GM12878 (cell line): ENCODE measurements around the gene VPS18.

Experiments used
- EZH2 ChIP-seq: IDR thresholded peaks from 2 replicates; pipeline ENCODE4 v1.6.1; 2012; ENCODE audit warnings: low read depth, mild to moderate bottlenecking, control low read depth, inconsistent platforms, low read length, borderline replicate concordance; ENCODE audit not compliant: control insufficient read depth
- IKZF1 ChIP-seq: fragments of 450-650 bp; conservative IDR thresholded peaks from 2 replicates; pipeline ENCODE4 v1.6.1; 2017; ENCODE audit warnings: antibody characterized with exemption, mild to moderate bottlenecking
- NFIC ChIP-seq: IDR thresholded peaks from 2 replicates; pipeline ENCODE4 v1.6.1; 2012; ENCODE audit warnings: low read depth, mild to moderate bottlenecking, inconsistent platforms, low read length, moderate library complexity
- NR2C2 ChIP-seq: IDR thresholded peaks from 2 replicates; pipeline ENCODE4 v1.6.1; 2011; ENCODE audit warnings: borderline replicate concordance, low read depth; ENCODE audit not compliant: control insufficient read depth, insufficient read length
- POLR2A ChIP-seq: IDR thresholded peaks from 2 replicates; pipeline ENCODE4 v1.6.1; 2011; ENCODE audit warnings: low read depth, mild to moderate bottlenecking, low read length
- RFX5 ChIP-seq: IDR thresholded peaks from 2 replicates; pipeline ENCODE4 v1.6.1; 2011; ENCODE audit warnings: low read depth, low read length, improper control_type of control experiment
- SP1 ChIP-seq: IDR thresholded peaks from one replicate; pipeline ENCODE4 v1.6.1; 2011; ENCODE audit warnings: low read depth, low read length
- TCF7 ChIP-seq: IDR thresholded peaks from 2 replicates; pipeline ENCODE4 v1.6.1; 2014; ENCODE audit warnings: antibody characterized with exemption, borderline replicate concordance
- TF ChIP-seq, protein P1 (sequence below), 3 experiments: IDR thresholded peaks in 2 of 3; conservative IDR thresholded peaks in 1 of 3; 2 replicates each; pipeline ENCODE4 v1.5.1; 2011; ENCODE audit warnings: low read depth in 3 of 3, low read length in 3 of 3, mild to moderate bottlenecking in 3 of 3, control low read depth in 2 of 3, moderate library complexity in 2 of 3, inconsistent platforms in 1 of 3, mixed read lengths in 1 of 3; ENCODE audit not compliant: control insufficient read depth in 2 of 3, insufficient read depth in 1 of 3; ENCODE audit errors: extremely low read depth in 1 of 3
- TF ChIP-seq, protein P2 (sequence below): IDR thresholded peaks from 2 replicates; pipeline ENCODE4 v1.6.1; 2012; ENCODE audit warnings: low read depth, low read length, improper control_type of control experiment

DNA sequence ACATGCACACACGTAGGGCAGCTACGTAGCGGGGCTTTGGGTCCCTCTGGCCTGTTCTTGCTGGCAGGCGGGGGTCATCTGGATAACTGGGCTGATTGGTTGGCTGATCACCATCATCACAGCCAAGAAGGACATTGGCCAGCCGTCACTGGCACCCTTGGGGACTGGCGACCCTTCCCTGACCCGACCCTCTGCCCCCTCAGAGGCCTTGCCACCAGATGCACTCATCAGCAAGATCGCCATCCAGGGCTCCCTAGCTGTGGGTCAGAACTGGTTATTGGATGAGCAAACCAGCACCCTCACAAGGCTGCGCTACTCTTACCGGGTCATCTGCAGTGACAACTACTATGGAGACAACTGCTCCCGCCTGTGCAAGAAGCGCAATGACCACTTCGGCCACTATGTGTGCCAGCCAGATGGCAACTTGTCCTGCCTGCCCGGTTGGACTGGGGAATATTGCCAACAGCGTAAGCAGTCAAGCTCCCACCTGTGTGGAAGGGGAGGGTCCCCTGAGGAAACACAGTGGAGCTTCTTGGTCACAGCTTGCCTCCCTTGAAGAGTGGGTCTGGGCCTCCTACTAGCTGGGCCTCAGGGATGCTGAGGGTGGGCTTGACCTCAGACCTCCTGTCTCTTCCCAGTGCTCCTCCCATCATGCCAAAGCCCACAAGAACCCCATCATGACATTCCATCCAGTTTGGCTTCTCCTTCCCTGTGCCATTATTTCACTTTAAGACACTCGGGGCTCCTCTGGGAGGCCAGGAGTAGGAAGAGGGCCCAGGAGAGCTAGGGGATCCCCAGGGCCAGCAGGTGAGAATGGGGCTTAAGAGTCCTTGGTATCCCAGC lies 37.3 kb downstream of the VPS18 start:
- TF ChIP-seq RFX5 (no peak), POLR2A (no peak), NR2C2 (no peak), TCF7 (no peak), NFIC (no peak), EZH2 (no peak), IKZF1 (no peak), SP1 (no peak)
- TF ChIP-seq, protein P1, sequence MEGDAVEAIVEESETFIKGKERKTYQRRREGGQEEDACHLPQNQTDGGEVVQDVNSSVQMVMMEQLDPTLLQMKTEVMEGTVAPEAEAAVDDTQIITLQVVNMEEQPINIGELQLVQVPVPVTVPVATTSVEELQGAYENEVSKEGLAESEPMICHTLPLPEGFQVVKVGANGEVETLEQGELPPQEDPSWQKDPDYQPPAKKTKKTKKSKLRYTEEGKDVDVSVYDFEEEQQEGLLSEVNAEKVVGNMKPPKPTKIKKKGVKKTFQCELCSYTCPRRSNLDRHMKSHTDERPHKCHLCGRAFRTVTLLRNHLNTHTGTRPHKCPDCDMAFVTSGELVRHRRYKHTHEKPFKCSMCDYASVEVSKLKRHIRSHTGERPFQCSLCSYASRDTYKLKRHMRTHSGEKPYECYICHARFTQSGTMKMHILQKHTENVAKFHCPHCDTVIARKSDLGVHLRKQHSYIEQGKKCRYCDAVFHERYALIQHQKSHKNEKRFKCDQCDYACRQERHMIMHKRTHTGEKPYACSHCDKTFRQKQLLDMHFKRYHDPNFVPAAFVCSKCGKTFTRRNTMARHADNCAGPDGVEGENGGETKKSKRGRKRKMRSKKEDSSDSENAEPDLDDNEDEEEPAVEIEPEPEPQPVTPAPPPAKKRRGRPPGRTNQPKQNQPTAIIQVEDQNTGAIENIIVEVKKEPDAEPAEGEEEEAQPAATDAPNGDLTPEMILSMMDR (IDR thresholded peaks at IDR 0.05 in 2 of 3, conservative IDR thresholded peaks at IDR 0.05 in 1 of 3; ENCODE audit: control insufficient read depth in 2 of 3, extremely low read depth in 1 of 3, insufficient read depth in 1 of 3, low read depth in 3 of 3, low read length in 3 of 3), result no peak
- TF ChIP-seq, protein P2, sequence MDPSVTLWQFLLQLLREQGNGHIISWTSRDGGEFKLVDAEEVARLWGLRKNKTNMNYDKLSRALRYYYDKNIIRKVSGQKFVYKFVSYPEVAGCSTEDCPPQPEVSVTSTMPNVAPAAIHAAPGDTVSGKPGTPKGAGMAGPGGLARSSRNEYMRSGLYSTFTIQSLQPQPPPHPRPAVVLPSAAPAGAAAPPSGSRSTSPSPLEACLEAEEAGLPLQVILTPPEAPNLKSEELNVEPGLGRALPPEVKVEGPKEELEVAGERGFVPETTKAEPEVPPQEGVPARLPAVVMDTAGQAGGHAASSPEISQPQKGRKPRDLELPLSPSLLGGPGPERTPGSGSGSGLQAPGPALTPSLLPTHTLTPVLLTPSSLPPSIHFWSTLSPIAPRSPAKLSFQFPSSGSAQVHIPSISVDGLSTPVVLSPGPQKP, result no peak
